ENCODE measurements around the gene PCDHGA1. TPM values are rescaled to one million over a fixed set of nuclear protein-coding genes. Genes with fewer than 3 reads are reported as not detected.
A peak's percentile ranks its signal among the peaks of the same experiment; 100 is the strongest.

Gene PCDHGA1
- total RNA-seq, 1 experiment from 2014 or later = 0.63 TPM

DNA sequence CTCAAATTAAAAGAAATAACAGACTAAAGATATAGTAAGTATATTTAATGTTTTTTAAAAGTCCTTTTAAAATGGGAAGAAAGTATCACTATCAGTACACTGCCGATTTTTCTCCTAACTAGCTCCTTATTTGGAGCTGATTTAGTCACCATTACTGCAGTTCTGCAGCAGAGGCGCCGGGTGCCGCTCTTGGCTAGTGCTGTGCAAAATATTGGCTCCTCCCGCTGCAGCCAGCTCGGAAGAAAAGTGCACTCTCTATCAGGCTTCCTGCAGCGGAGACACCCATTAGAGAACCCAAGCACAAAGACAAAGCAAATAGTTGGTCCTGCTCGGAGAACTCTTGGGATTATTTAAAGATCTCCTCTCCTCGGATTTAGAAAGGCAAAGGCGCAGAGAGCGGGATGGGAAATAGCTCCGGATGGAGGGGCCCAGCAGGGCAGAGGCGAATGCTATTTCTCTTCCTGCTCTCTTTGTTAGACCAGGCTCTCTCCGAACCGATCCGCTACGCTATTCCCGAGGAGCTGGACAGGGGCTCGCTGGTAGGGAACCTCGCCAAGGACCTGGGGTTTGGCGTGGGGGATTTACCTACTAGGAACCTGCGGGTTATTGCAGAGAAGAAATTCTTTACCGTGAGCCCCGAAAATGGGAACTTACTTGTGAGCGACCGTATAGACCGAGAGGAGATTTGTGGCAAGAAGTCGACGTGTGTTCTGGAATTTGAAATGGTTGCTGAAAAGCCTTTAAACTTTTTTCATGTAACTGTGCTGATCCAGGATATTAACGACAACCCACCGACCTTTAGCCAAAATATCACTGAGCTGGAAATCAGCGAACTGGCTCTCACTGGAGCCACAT lies 39.9 kb downstream of the PCDHGA1 start, which contains the start of gene PCDHGB3:
TSS of gene PCDHGB3 (plus strand) at position 249 of the 855 bp plus-strand sequence. CDS start at position 402, 153 bp downstream.
- no CpG with 5 or more reads among the region's 32 CpGs for WGBS (ENCODE audit: extremely low coverage, insufficient read length, low lambda C conversion rate)
- H3K27ac ChIP-seq (ENCODE audit: insufficient read length, low read depth, low read length) = no peak within 1 kb of the TSS
- no peaks in the 10 kb centered on the region for H3K27me3 ChIP-seq (ENCODE audit: insufficient read depth, low read length)
- no peaks in the 10 kb centered on the region for H3K23me2 ChIP-seq (ENCODE audit: insufficient read length, low read depth, low read length, poor library complexity, severe bottlenecking)
- no peak within 1 kb of the TSS for H3K56ac ChIP-seq (ENCODE audit: insufficient read length, low read depth, low read length)
- no peak within 1 kb of the TSS for H3K4me2 ChIP-seq (ENCODE audit: insufficient read depth, insufficient read length, low read length)
- no peaks in the 10 kb centered on the region for H3K79me2 ChIP-seq (ENCODE audit: insufficient read depth, low read length)
- H3T11ph ChIP-seq (ENCODE audit: low read length) = no peak within 1 kb of the TSS
- peak within 1 kb of the TSS in 1 of 3 experiments; percentile 34; a peak in 1 of 7 replicates for H3K27ac Mint-ChIP-seq
- no peak within 1 kb of the TSS for H3K18ac ChIP-seq (ENCODE audit: insufficient read length, low read depth, low read length)
- H3K23ac ChIP-seq (ENCODE audit: insufficient read length, low read depth, low read length) = no peak within 1 kb of the TSS
- H3K4me1 ChIP-seq (ENCODE audit: insufficient read depth, low read length) = no peaks in the 10 kb centered on the region
- H3K36me3 Mint-ChIP-seq (ENCODE audit: insufficient read depth in 1 of 3, low read depth in 3 of 3) = peaks cover 35 to 50% (median 47%) of the 10 kb centered on the region in 3 experiments
- peaks cover 10% of the 10 kb centered on the region for H3K27me3 Mint-ChIP-seq (ENCODE audit: low read depth)
- H3K14ac ChIP-seq (ENCODE audit: insufficient read depth, low read length) = no peak within 1 kb of the TSS
- peaks cover 60 to 63% of the 10 kb centered on the region in 2 experiments for H3K9me3 Mint-ChIP-seq
- H2AFZ ChIP-seq (ENCODE audit: low read length) = no peak within 1 kb of the TSS
- H4K8ac ChIP-seq (replicated peaks; ENCODE audit: insufficient read length, low read depth, low read length) = no peak within 1 kb of the TSS
- H4K91ac ChIP-seq (ENCODE audit: insufficient read length, low read depth, low read length) = no peak within 1 kb of the TSS
- H4K20me1 ChIP-seq (ENCODE audit: control insufficient read depth, insufficient read depth, insufficient read length) = no peaks in the 10 kb centered on the region
- H3K9me3 ChIP-seq (ENCODE audit: control insufficient read depth, low read depth, low read length) = peaks cover 38% of the 10 kb centered on the region
- no peak within 1 kb of the TSS for H2AK5ac ChIP-seq (ENCODE audit: insufficient read length, low read length)
- H3K4me1 Mint-ChIP-seq = no peaks in the 10 kb centered on the region
- no peak within 1 kb of the TSS for H2BK20ac ChIP-seq (ENCODE audit: low read depth, low read length, poor library complexity, severe bottlenecking)
- H3K9ac ChIP-seq (ENCODE audit: extremely low read depth, insufficient read length, low read length) = no peak within 1 kb of the TSS
- no peak within 1 kb of the TSS for H2BK15ac ChIP-seq (ENCODE audit: low read depth, low read length)
- no peak within 1 kb of the TSS; a peak in 2 of 5 replicates for H3K4me3 Mint-ChIP-seq
- no peak within 1 kb of the TSS for H2BK120ac ChIP-seq (ENCODE audit: low read depth, low read length, poor library complexity, severe bottlenecking)
- TF ChIP-seq, protein P1, sequence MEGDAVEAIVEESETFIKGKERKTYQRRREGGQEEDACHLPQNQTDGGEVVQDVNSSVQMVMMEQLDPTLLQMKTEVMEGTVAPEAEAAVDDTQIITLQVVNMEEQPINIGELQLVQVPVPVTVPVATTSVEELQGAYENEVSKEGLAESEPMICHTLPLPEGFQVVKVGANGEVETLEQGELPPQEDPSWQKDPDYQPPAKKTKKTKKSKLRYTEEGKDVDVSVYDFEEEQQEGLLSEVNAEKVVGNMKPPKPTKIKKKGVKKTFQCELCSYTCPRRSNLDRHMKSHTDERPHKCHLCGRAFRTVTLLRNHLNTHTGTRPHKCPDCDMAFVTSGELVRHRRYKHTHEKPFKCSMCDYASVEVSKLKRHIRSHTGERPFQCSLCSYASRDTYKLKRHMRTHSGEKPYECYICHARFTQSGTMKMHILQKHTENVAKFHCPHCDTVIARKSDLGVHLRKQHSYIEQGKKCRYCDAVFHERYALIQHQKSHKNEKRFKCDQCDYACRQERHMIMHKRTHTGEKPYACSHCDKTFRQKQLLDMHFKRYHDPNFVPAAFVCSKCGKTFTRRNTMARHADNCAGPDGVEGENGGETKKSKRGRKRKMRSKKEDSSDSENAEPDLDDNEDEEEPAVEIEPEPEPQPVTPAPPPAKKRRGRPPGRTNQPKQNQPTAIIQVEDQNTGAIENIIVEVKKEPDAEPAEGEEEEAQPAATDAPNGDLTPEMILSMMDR (conservative IDR thresholded peaks at IDR 0.05) = peak; percentile 44; the same call in 2 of the 3 replicates
- H4K5ac ChIP-seq (ENCODE audit: insufficient read length, low read depth, low read length) = no peak within 1 kb of the TSS
- H3K4ac ChIP-seq (ENCODE audit: low read depth, low read length) = no peak within 1 kb of the TSS
- no peaks in the 10 kb centered on the region for H3K79me1 ChIP-seq (ENCODE audit: insufficient read depth, low read depth, low read length, poor library complexity, severe bottlenecking)
- DNase-seq = peak; percentile 32
- H2BK5ac ChIP-seq (ENCODE audit: insufficient read length, low read length) = no peak within 1 kb of the TSS
- no peak within 1 kb of the TSS for H2BK12ac ChIP-seq (ENCODE audit: insufficient read length, low read depth, low read length)
